Measurements from ENCODE around the gene BCL11A. TPM values are rescaled to one million over a fixed set of nuclear protein-coding genes. Genes with fewer than 3 reads are reported as not detected.
A peak's percentile ranks its signal among the peaks of the same experiment; 100 is the strongest.

The BCL11A gene
- total and polyA plus RNA-seq, 4 donors: 0.97 to 4.4 (median 2.0) TPM; not detected in 1

- no peak overlapping the region for H3K27ac ChIP-seq (ENCODE audit: low read depth in 1 of 2, low read length in 2 of 2)
- H3K4me3 ChIP-seq (ENCODE audit: low read length in 2 of 2): peak overlapping the region; percentile 51 to 61
- no peaks in the 10 kb centered on the region for H3K4me1 ChIP-seq (ENCODE audit: control insufficient read depth in 1 of 2, insufficient read depth in 2 of 2, low read length in 2 of 2)
- H3K36me3 ChIP-seq (ENCODE audit: control insufficient read depth in 1 of 2, insufficient read depth in 2 of 2, low read length in 1 of 2): no peaks in the 10 kb centered on the region
- peaks cover 0 to 5% of the 10 kb centered on the region in 2 donors for H3K27me3 ChIP-seq (ENCODE audit: control insufficient read depth in 1 of 2, insufficient read depth in 2 of 2, low read length in 1 of 2)
- 0 to 1% methylated on average over 50 to 62 of the region's 62 CpGs for WGBS, 2 donors
- DNase-seq (peak; percentile 71 to 77), ATAC-seq (ENCODE audit: low FRiP score) (peak; percentile 49)
- peaks cover under 1% of the 10 kb centered on the region for H3K9me3 ChIP-seq (ENCODE audit: control insufficient read depth, low read length)
- intact Hi-C loops (cut with DNase I): no loop called here
These were observed 3.1 kb downstream of the BCL11A start for GRCh38 chr2:60550178-60550983.

GRCh38 chr2:60549928-60550177, 3.6 kb downstream of the BCL11A start:
- peaks cover 3% of the 10 kb centered on the region for H3K9me3 ChIP-seq (ENCODE audit: control insufficient read depth, low read length)
- H3K36me3 ChIP-seq (ENCODE audit: control insufficient read depth in 1 of 2, insufficient read depth in 2 of 2, low read length in 1 of 2): no peaks in the 10 kb centered on the region
- no peaks in the 10 kb centered on the region for H3K4me1 ChIP-seq (ENCODE audit: control insufficient read depth in 1 of 2, insufficient read depth in 2 of 2, low read length in 2 of 2)
- ATAC-seq (ENCODE audit: low FRiP score) (no peak), DNase-seq (no peak)
- H3K4me3 ChIP-seq (ENCODE audit: low read length in 2 of 2): peak overlapping the region; percentile 51 to 61
- H3K27me3 ChIP-seq (ENCODE audit: control insufficient read depth in 1 of 2, insufficient read depth in 2 of 2, low read length in 1 of 2): peaks cover 0 to 5% of the 10 kb centered on the region in 2 donors
- intact Hi-C loops (cut with DNase I): no loop called here
- H3K27ac ChIP-seq (ENCODE audit: low read depth in 1 of 2, low read length in 2 of 2): no peak overlapping the region
- 0 to 1% methylated on average over 13 of the region's 13 CpGs for WGBS, 2 donors

GRCh38 chr2:60549238-60549927, 4.1 kb downstream of the BCL11A start:
- Histone ChIP-seq H3K9me3 (ENCODE audit: control insufficient read depth, low read length) (peaks cover 3% of the 10 kb centered on the region), H3K27me3 (ENCODE audit: control insufficient read depth in 1 of 2, insufficient read depth in 2 of 2, low read length in 1 of 2) (peaks cover 0 to 5% of the 10 kb centered on the region in 2 donors), H3K4me3 (ENCODE audit: low read length in 2 of 2) (peak overlapping the region; percentile 51 to 61), H3K4me1 (ENCODE audit: control insufficient read depth in 1 of 2, insufficient read depth in 2 of 2, low read length in 2 of 2) (no peaks in the 10 kb centered on the region), H3K27ac (ENCODE audit: low read depth in 1 of 2, low read length in 2 of 2) (no peak overlapping the region), H3K36me3 (ENCODE audit: control insufficient read depth in 1 of 2, insufficient read depth in 2 of 2, low read length in 1 of 2) (no peaks in the 10 kb centered on the region)
- intact Hi-C loops (cut with DNase I): no loop called here
- WGBS, 2 donors: 2% methylated on average over 34 to 40 of the region's 40 CpGs
- no peak for DNase-seq
- peak; percentile 20 for ATAC-seq (ENCODE audit: low FRiP score)

GRCh38 chr2:60548845-60549237, 4.6 kb downstream of the BCL11A start:
- DNase-seq: no peak
- Histone ChIP-seq H3K4me1 (ENCODE audit: control insufficient read depth in 1 of 2, insufficient read depth in 2 of 2, low read length in 2 of 2) (no peaks in the 10 kb centered on the region), H3K27ac (ENCODE audit: low read depth in 1 of 2, low read length in 2 of 2) (no peak overlapping the region), H3K27me3 (ENCODE audit: control insufficient read depth in 1 of 2, insufficient read depth in 2 of 2, low read length in 1 of 2) (peaks cover 0 to 5% of the 10 kb centered on the region in 2 donors), H3K36me3 (ENCODE audit: control insufficient read depth in 1 of 2, insufficient read depth in 2 of 2, low read length in 1 of 2) (no peaks in the 10 kb centered on the region), H3K9me3 (ENCODE audit: control insufficient read depth, low read length) (peaks cover 3% of the 10 kb centered on the region), H3K4me3 (ENCODE audit: low read length in 2 of 2) (no peak overlapping the region)
- intact Hi-C loops (cut with DNase I): no loop called here
- ATAC-seq (ENCODE audit: low FRiP score): no peak
- WGBS, 2 donors: 63 to 67% methylated on average over 9 of the region's 9 CpGs

GRCh38 chr2:60548311-60548710, 5.1 kb downstream of the BCL11A start:
- no peak overlapping the region for H3K27ac ChIP-seq (ENCODE audit: low read depth in 1 of 2, low read length in 2 of 2)
- no peaks in the 10 kb centered on the region for H3K4me1 ChIP-seq (ENCODE audit: control insufficient read depth in 1 of 2, insufficient read depth in 2 of 2, low read length in 2 of 2)
- H3K27me3 ChIP-seq (ENCODE audit: control insufficient read depth in 1 of 2, insufficient read depth in 2 of 2, low read length in 1 of 2): peaks cover 0 to 5% of the 10 kb centered on the region in 2 donors
- H3K4me3 ChIP-seq (ENCODE audit: low read length in 2 of 2): no peak overlapping the region
- intact Hi-C loops (cut with DNase I): no loop called here
- H3K9me3 ChIP-seq (ENCODE audit: control insufficient read depth, low read length): peaks cover 3% of the 10 kb centered on the region
- ATAC-seq (ENCODE audit: low FRiP score) (no peak), DNase-seq (no peak)
- WGBS, 2 donors: 80 to 83% methylated on average over 4 of the region's 4 CpGs
- no peaks in the 10 kb centered on the region for H3K36me3 ChIP-seq (ENCODE audit: control insufficient read depth in 1 of 2, insufficient read depth in 2 of 2, low read length in 1 of 2)

GRCh38 chr2:60547841-60548240, 5.6 kb downstream of the BCL11A start:
- H3K36me3 ChIP-seq (ENCODE audit: control insufficient read depth in 1 of 2, insufficient read depth in 2 of 2, low read length in 1 of 2): no peaks in the 10 kb centered on the region
- H3K27ac ChIP-seq (ENCODE audit: low read depth in 1 of 2, low read length in 2 of 2): no peak overlapping the region

GRCh38 chr2:60546756-60547420, 6.6 kb downstream of the BCL11A start:
- intact Hi-C loops (cut with DNase I): no loop called here
- H3K27ac ChIP-seq (ENCODE audit: low read depth in 1 of 2, low read length in 2 of 2): no peak overlapping the region
- 85 to 87% methylated on average over 6 of the region's 6 CpGs for WGBS, 2 donors
- no peak overlapping the region for H3K4me3 ChIP-seq (ENCODE audit: low read length in 2 of 2)
- H3K36me3 ChIP-seq (ENCODE audit: control insufficient read depth in 1 of 2, insufficient read depth in 2 of 2, low read length in 1 of 2): no peaks in the 10 kb centered on the region
- no peaks in the 10 kb centered on the region for H3K4me1 ChIP-seq (ENCODE audit: control insufficient read depth in 1 of 2, insufficient read depth in 2 of 2, low read length in 2 of 2)
- ATAC-seq (ENCODE audit: low FRiP score): no peak
- DNase-seq: no peak
- H3K9me3 ChIP-seq (ENCODE audit: control insufficient read depth, low read length): peaks cover 3% of the 10 kb centered on the region
- H3K27me3 ChIP-seq (ENCODE audit: control insufficient read depth in 1 of 2, insufficient read depth in 2 of 2, low read length in 1 of 2): peaks cover 0 to 5% of the 10 kb centered on the region in 2 donors

More at GRCh38 chr2:60547841-60548240, 5.6 kb downstream of the BCL11A start:
- no peak overlapping the region for H3K4me3 ChIP-seq (ENCODE audit: low read length in 2 of 2)
- peaks cover 0 to 5% of the 10 kb centered on the region in 2 donors for H3K27me3 ChIP-seq (ENCODE audit: control insufficient read depth in 1 of 2, insufficient read depth in 2 of 2, low read length in 1 of 2)
- H3K9me3 ChIP-seq (ENCODE audit: control insufficient read depth, low read length): peaks cover 3% of the 10 kb centered on the region
- intact Hi-C loops (cut with DNase I): no loop called here
- H3K4me1 ChIP-seq (ENCODE audit: control insufficient read depth in 1 of 2, insufficient read depth in 2 of 2, low read length in 2 of 2): no peaks in the 10 kb centered on the region
- no peak for DNase-seq
- ATAC-seq (ENCODE audit: low FRiP score): no peak

GRCh38 chr2:60544954-60545560, 8.4 kb downstream of the BCL11A start:
- Histone ChIP-seq H3K27ac (ENCODE audit: low read depth in 1 of 2, low read length in 2 of 2) (no peak overlapping the region), H3K27me3 (ENCODE audit: control insufficient read depth in 1 of 2, insufficient read depth in 2 of 2, low read length in 1 of 2) (peaks cover 0 to 5% of the 10 kb centered on the region in 2 donors), H3K4me3 (ENCODE audit: low read length in 2 of 2) (no peak overlapping the region), H3K9me3 (ENCODE audit: control insufficient read depth, low read length) (peaks cover 3% of the 10 kb centered on the region), H3K36me3 (ENCODE audit: control insufficient read depth in 1 of 2, insufficient read depth in 2 of 2, low read length in 1 of 2) (no peaks in the 10 kb centered on the region), H3K4me1 (ENCODE audit: control insufficient read depth in 1 of 2, insufficient read depth in 2 of 2, low read length in 2 of 2) (no peaks in the 10 kb centered on the region)
- DNase-seq (no peak), ATAC-seq (ENCODE audit: low FRiP score) (no peak)
- intact Hi-C loops (cut with DNase I): no loop called here
- 70 to 71% methylated on average over 9 of the region's 9 CpGs for WGBS, 2 donors
